ENCODE data around the gene CCM2L. TPM values are rescaled to one million over a fixed set of nuclear protein-coding genes. Genes with fewer than 3 reads are reported as not detected.

Gene CCM2L
- total RNA-seq, 1 donor, result not detected

DNA sequence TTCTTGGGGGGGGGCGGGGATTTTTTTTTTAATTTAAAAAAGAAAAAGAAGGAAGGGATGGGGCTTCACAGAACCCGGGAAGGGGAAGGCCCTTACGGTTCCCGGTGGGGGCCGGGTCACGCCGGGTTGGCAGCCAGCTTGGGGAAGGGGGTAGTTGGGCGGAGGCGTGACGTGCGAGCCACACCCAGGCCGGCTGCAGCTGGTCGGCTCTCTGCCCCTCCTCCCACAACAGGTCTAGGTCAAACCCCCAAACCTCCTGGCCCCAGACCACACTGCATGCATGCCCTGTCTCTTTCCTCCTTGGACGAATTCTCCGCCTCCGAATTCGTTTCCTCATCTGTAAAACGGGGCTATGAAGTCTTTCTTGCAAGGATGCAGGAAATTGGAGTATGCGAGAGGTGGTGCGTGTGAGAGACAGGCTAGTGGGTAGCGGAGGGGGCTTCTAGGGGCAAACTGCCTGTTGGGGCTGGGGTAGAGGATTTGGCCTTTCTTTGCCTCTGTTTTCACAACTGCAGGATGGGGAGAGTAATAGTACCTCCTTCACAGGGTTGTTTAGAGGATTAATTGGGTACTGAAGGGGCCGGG lies 42.6 kb downstream of the CCM2L start:
- no peaks in the 10 kb centered on the region for H3K36me3 ChIP-seq (ENCODE audit: insufficient read depth, low read length)
- no peaks in the 10 kb centered on the region for H3K79me2 ChIP-seq (ENCODE audit: insufficient read depth, low read length)
- TF ChIP-seq, protein P1, sequence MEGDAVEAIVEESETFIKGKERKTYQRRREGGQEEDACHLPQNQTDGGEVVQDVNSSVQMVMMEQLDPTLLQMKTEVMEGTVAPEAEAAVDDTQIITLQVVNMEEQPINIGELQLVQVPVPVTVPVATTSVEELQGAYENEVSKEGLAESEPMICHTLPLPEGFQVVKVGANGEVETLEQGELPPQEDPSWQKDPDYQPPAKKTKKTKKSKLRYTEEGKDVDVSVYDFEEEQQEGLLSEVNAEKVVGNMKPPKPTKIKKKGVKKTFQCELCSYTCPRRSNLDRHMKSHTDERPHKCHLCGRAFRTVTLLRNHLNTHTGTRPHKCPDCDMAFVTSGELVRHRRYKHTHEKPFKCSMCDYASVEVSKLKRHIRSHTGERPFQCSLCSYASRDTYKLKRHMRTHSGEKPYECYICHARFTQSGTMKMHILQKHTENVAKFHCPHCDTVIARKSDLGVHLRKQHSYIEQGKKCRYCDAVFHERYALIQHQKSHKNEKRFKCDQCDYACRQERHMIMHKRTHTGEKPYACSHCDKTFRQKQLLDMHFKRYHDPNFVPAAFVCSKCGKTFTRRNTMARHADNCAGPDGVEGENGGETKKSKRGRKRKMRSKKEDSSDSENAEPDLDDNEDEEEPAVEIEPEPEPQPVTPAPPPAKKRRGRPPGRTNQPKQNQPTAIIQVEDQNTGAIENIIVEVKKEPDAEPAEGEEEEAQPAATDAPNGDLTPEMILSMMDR (IDR thresholded peaks at IDR 0.05; ENCODE audit: extremely low read depth, low read depth, low read length), result no peak
- DNase-seq (ENCODE audit: insufficient read length, low spot score, missing footprints), result no peak
- H2AFZ ChIP-seq (ENCODE audit: low read length), result no peak overlapping the region
- peaks cover 67% of the 10 kb centered on the region for H3K27me3 ChIP-seq (ENCODE audit: insufficient read depth, low read length)
- H3K27ac ChIP-seq (ENCODE audit: low read depth, low read length), result no peak overlapping the region
- H3K4me1 ChIP-seq (ENCODE audit: insufficient read depth, low read length), result no peaks in the 10 kb centered on the region
- no peak overlapping the region for H3K4me3 ChIP-seq (ENCODE audit: insufficient read depth, low read length)
- no peak overlapping the region for H3K4me2 ChIP-seq (ENCODE audit: insufficient read depth, low read length)
- peaks cover 2% of the 10 kb centered on the region for H4K20me1 ChIP-seq (ENCODE audit: insufficient read depth, low read length)
- no peaks in the 10 kb centered on the region for H3K9me3 ChIP-seq (ENCODE audit: low read depth, low read length)

DNA sequence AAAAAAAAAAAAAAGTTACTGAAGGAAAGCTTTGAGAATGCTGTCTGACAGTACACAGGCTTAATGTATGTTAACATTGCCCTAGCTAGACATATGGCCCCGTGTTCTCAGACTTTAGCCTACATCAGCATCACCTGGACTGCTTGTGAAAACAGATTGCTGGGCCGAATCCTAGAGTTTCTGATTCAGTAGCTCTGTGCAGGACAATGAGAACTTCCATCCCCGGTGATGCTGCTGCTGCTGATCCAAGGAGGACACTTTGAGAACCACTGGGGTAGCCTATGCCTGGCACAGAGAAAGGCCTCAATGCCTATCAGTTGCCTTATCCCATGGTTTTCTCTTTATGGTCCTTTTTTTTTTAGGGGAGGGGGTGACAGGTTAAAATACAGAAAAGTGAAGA lies 43.4 kb downstream of the CCM2L start:
- no peaks in the 10 kb centered on the region for H3K79me2 ChIP-seq (ENCODE audit: insufficient read depth, low read length)

DNA sequence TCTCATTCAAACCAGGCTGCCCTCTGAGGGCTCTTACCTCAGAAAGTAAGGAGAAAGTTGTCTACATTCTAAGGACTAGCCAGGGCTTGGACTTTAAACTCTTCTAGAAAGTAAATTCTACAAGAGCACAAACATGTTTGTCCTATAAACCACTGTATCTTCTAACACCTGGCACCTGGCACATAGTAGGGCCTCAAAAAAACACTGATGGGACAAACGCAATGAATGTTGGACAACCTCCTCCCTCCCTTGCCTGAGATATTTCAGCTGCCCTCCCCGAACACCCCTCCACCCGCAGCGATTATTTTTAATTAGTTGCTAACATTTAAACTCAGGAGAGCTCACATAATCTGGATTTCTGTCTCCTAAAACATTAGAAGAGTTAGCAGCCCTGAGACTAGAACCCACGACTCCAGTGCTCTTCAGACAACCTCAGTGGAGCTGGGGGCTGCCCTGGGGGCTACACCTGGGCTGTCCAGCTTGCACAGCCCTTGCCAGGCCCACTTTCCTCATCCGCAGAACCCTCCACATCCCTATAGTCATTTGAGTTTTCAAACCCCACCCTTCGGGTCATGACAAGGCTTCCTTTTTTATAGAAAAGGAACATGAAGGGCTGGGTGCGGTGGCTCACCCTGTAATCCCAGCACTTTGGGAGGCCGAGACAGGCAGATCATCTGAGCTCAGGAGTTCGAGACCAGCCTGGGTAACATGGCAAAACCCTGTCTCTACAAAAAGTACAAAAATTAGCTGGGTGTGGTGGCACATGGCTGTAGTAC lies 46.7 kb downstream of the CCM2L start:
- no peak overlapping the region for H2AFZ ChIP-seq (ENCODE audit: low read length)
- H3K4me3 ChIP-seq (ENCODE audit: insufficient read depth, low read length), result no peak overlapping the region
- no peak for DNase-seq (ENCODE audit: insufficient read length, low spot score, missing footprints)
- H4K20me1 ChIP-seq (ENCODE audit: insufficient read depth, low read length), result peaks cover 2% of the 10 kb centered on the region
- TF ChIP-seq, protein P1 (IDR thresholded peaks at IDR 0.05; ENCODE audit: extremely low read depth, low read depth, low read length), result no peak
- no peak overlapping the region for H3K27ac ChIP-seq (ENCODE audit: low read depth, low read length)
- no peak overlapping the region for H3K4me2 ChIP-seq (ENCODE audit: insufficient read depth, low read length)
- H3K36me3 ChIP-seq (ENCODE audit: insufficient read depth, low read length), result no peaks in the 10 kb centered on the region
- H3K79me2 ChIP-seq (ENCODE audit: insufficient read depth, low read length), result no peaks in the 10 kb centered on the region
- H3K9me3 ChIP-seq (ENCODE audit: low read depth, low read length), result no peaks in the 10 kb centered on the region
- peaks cover 64% of the 10 kb centered on the region for H3K27me3 ChIP-seq (ENCODE audit: insufficient read depth, low read length)
- no peaks in the 10 kb centered on the region for H3K4me1 ChIP-seq (ENCODE audit: insufficient read depth, low read length)

More for the DNA sequence above, 43.4 kb downstream of the CCM2L start:
- H3K4me3 ChIP-seq (ENCODE audit: insufficient read depth, low read length), result no peak overlapping the region
- H3K4me1 ChIP-seq (ENCODE audit: insufficient read depth, low read length), result no peaks in the 10 kb centered on the region
- H4K20me1 ChIP-seq (ENCODE audit: insufficient read depth, low read length), result peaks cover 2% of the 10 kb centered on the region
- TF ChIP-seq, protein P1 (IDR thresholded peaks at IDR 0.05; ENCODE audit: extremely low read depth, low read depth, low read length), result no peak
- no peak overlapping the region for H2AFZ ChIP-seq (ENCODE audit: low read length)
- no peak overlapping the region for H3K27ac ChIP-seq (ENCODE audit: low read depth, low read length)
- DNase-seq (ENCODE audit: insufficient read length, low spot score, missing footprints), result no peak
- H3K36me3 ChIP-seq (ENCODE audit: insufficient read depth, low read length), result no peaks in the 10 kb centered on the region
- H3K27me3 ChIP-seq (ENCODE audit: insufficient read depth, low read length), result peaks cover 69% of the 10 kb centered on the region
- no peaks in the 10 kb centered on the region for H3K9me3 ChIP-seq (ENCODE audit: low read depth, low read length)
- no peak overlapping the region for H3K4me2 ChIP-seq (ENCODE audit: insufficient read depth, low read length)

DNA sequence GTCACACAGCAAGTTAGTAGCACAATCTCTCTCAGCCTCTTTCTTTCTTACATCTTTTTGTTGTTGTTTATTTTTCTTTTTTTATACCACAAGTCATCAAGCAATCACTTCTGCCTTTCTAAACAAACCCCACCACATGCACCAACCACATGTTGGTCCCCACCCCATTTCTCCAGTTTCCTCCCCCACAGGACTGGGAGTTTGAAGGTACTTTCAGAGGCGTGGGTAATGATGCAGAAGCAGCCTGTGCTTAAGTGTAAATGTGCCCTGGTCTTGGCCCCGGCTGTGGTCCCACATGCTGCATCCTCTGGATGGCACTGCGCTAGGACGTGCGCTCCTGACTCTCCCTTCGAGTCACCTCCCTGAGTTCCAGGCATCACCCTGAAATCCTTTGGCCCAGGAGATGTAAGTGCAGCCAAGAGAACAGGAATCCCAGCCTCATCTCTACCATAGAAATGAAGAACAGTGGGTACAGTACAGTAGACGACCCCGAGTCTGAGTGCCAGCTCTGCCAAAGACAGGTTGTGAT lies 47.5 kb downstream of the CCM2L start:
- Histone ChIP-seq H3K27me3 (ENCODE audit: insufficient read depth, low read length) (peaks cover 55% of the 10 kb centered on the region), H3K79me2 (ENCODE audit: insufficient read depth, low read length) (no peaks in the 10 kb centered on the region), H4K20me1 (ENCODE audit: insufficient read depth, low read length) (peaks cover 2% of the 10 kb centered on the region), H3K4me1 (ENCODE audit: insufficient read depth, low read length) (peaks cover 3% of the 10 kb centered on the region), H3K4me2 (ENCODE audit: insufficient read depth, low read length) (no peak overlapping the region), H3K9me3 (ENCODE audit: low read depth, low read length) (no peaks in the 10 kb centered on the region), H2AFZ (ENCODE audit: low read length) (no peak overlapping the region), H3K27ac (ENCODE audit: low read depth, low read length) (no peak overlapping the region), H3K4me3 (ENCODE audit: insufficient read depth, low read length) (no peak overlapping the region), H3K36me3 (ENCODE audit: insufficient read depth, low read length) (no peaks in the 10 kb centered on the region)
- no peak for DNase-seq (ENCODE audit: insufficient read length, low spot score, missing footprints)
- TF ChIP-seq, protein P1 (IDR thresholded peaks at IDR 0.05; ENCODE audit: extremely low read depth, low read depth, low read length), result no peak

Data from osteoblast (primary cell).